Neural cell (in vitro differentiated cells): ENCODE measurements around the gene ASIC2. TPM values are rescaled to one million over a fixed set of nuclear protein-coding genes. Genes with fewer than 3 reads are reported as not detected.
A peak's percentile ranks its signal among the peaks of the same experiment; 100 is the strongest.

ENCODE experiments used
- H2AFZ ChIP-seq: fragments of 200-600, 300-800 bp; sonication (generic), shearing (Covaris generic); 2 replicates; pipeline ENCODE4 v1.6.0; 2014; ENCODE audit warnings: low read depth, mild to moderate bottlenecking, antibody characterized with exemption, low read length, moderate library complexity
- H3F3A ChIP-seq: fragments of 200-600 bp; shearing (Covaris generic); 2 replicates; pipeline ENCODE4 v1.6.1; 2016; ENCODE audit warnings: mild to moderate bottlenecking, moderate library complexity, mixed read lengths, antibody characterized with exemption, low read length; ENCODE audit not compliant: insufficient read depth, poor library complexity, severe bottlenecking
- H3K27ac ChIP-seq: fragments of 200-600, 300-800 bp; sonication (generic), shearing (Covaris generic); 2 replicates; pipeline ENCODE4 v1.5.1; 2014; ENCODE audit warnings: mild to moderate bottlenecking, low read length, moderate library complexity
- H3K27me3 ChIP-seq: fragments of 300-800, 200-600 bp; sonication (generic), shearing (Covaris generic); 2 replicates; pipeline ENCODE4 v1.6.0; 2014; ENCODE audit warnings: mild to moderate bottlenecking, low read depth, low read length, moderate library complexity; ENCODE audit not compliant: insufficient read depth
- H3K36me3 ChIP-seq: fragments of 300-800, 200-600 bp; sonication (generic), shearing (Covaris generic); 2 replicates; pipeline ENCODE4 v1.5.1; 2014; ENCODE audit warnings: mild to moderate bottlenecking, antibody characterized with exemption, low read length, moderate library complexity; ENCODE audit not compliant: insufficient read depth
- H3K4me2 ChIP-seq: fragments of 300-800, 200-600 bp; sonication (generic), shearing (Covaris generic); 2 replicates; pipeline ENCODE4 v1.6.0; 2014; ENCODE audit warnings: mild to moderate bottlenecking, low read length
- H3K4me3 ChIP-seq: fragments of 300-800, 200-600 bp; sonication (generic), shearing (Covaris generic); 2 replicates; pipeline ENCODE4 v1.5.1; 2014; ENCODE audit warnings: mild to moderate bottlenecking, low read length, moderate library complexity
- H3K79me2 ChIP-seq: fragments of 200-600 bp; shearing (Covaris generic); replicated peaks from 2 replicates; pipeline ENCODE4 v1.6.0; 2014; ENCODE audit warnings: mild to moderate bottlenecking, low read length, moderate library complexity; ENCODE audit not compliant: insufficient read depth
- H3K9ac ChIP-seq: fragments of 300-800, 200-600 bp; sonication (generic), shearing (Covaris generic); 2 replicates; pipeline ENCODE4 v1.6.1; 2016; ENCODE audit warnings: mild to moderate bottlenecking, low read length, mixed read lengths
- H3K9me2 ChIP-seq: fragments of 200-600 bp; shearing (Covaris generic); 2 replicates; pipeline ENCODE4 v1.6.1; 2016; ENCODE audit warnings: mild to moderate bottlenecking, low read length, mixed read lengths; ENCODE audit not compliant: insufficient read depth
- H3K9me3 ChIP-seq: fragments of 200-600, 300-800 bp; sonication (generic), shearing (Covaris generic); 2 replicates; pipeline ENCODE4 v1.6.1; 2016; ENCODE audit warnings: mild to moderate bottlenecking, mixed run types, low read length, moderate library complexity, mixed read lengths
- H4K20me1 ChIP-seq: fragments of 200-600 bp; shearing (Covaris generic); 2 replicates; pipeline ENCODE4 v1.6.1; 2016; ENCODE audit warnings: mild to moderate bottlenecking, mixed run types; ENCODE audit not compliant: insufficient read depth
- EP300 ChIP-seq: fragments of 450-650 bp; conservative IDR thresholded peaks from 2 replicates; pipeline ENCODE4 v1.6.1; 2014; ENCODE audit warnings: antibody characterized with exemption, mild to moderate bottlenecking, moderate library complexity; ENCODE audit not compliant: poor library complexity, severe bottlenecking
- EZH2 ChIP-seq: fragments of 200-600, 300-800 bp; shearing (Covaris generic), sonication (generic); IDR thresholded peaks from 2 replicates; pipeline ENCODE4 v1.6.1; 2014; ENCODE audit warnings: antibody characterized with exemption, low read length, borderline replicate concordance, mild to moderate bottlenecking; ENCODE audit not compliant: insufficient read depth, poor library complexity, severe bottlenecking
- MXI1 ChIP-seq: fragments of 450-650 bp; conservative IDR thresholded peaks from 2 replicates; pipeline ENCODE4 v1.6.1; 2014; ENCODE audit warnings: antibody characterized with exemption, mild to moderate bottlenecking; ENCODE audit not compliant: poor library complexity, severe bottlenecking
- POLR2AphosphoS5 ChIP-seq: IDR thresholded peaks from 2 replicates; pipeline ENCODE4 v1.6.1; 2012
- RAD21 ChIP-seq: fragments of 450-650 bp; conservative IDR thresholded peaks from 2 replicates; pipeline ENCODE4 v1.6.1; 2014; ENCODE audit warnings: antibody characterized with exemption, mild to moderate bottlenecking, moderate library complexity
- SMC3 ChIP-seq: fragments of 450-650 bp; conservative IDR thresholded peaks from 2 replicates; pipeline ENCODE4 v1.6.1; 2014; ENCODE audit warnings: antibody characterized with exemption, mild to moderate bottlenecking, moderate library complexity; ENCODE audit not compliant: poor library complexity
- TAF1 ChIP-seq: IDR thresholded peaks from 2 replicates; pipeline ENCODE4 v1.6.1; 2012; ENCODE audit warnings: low read depth
- polyA plus RNA-seq: library from polyadenylated mRNA; depleted of rRNA; stranded (reverse); fragments of >200 nt; gene quantifications from 2 replicates; pipeline ENCODE4 v1.2.3, GENCODE V29; 2014
- TF ChIP-seq, protein P1 (sequence below): IDR thresholded peaks from 2 replicates; pipeline ENCODE4 v1.6.1; 2012; ENCODE audit warnings: borderline replicate concordance
- TF ChIP-seq, protein P2 (sequence below): fragments of 450-650 bp; IDR thresholded peaks from 2 replicates; pipeline ENCODE4 v1.5.1; 2014; ENCODE audit warnings: antibody characterized with exemption, mild to moderate bottlenecking, moderate library complexity; ENCODE audit not compliant: poor library complexity, severe bottlenecking

Gene ASIC2
- polyA plus RNA-seq, 1 donor from 2014 or later: 2.4 TPM

DNA sequence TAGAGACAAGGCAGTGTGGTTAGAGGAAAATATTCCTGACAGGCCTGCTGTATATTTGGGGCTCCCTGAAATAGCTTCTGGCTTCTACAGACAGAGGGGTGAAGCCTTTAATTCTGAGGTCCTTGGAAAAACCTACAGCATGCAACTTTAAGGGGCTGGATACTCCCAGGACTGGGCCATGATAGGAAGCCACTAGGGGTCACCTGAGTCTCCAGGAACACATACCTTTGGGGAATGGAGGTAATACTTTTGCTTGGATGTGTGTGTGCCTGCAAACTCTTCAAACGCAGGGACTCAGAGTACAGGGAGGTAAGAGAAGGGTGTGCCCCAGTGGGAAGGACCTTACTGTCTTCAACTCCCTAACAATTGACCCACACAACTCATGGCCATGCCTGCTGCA, 4.1 kb downstream of the ASIC2 start:
- TF ChIP-seq SMC3 (peak; percentile 23), TAF1 (no peak), POLR2AphosphoS5 (no peak), EZH2 (no peak), RAD21 (peak; percentile 24), MXI1 (no peak), EP300 (no peak)
- TF ChIP-seq, protein P1, sequence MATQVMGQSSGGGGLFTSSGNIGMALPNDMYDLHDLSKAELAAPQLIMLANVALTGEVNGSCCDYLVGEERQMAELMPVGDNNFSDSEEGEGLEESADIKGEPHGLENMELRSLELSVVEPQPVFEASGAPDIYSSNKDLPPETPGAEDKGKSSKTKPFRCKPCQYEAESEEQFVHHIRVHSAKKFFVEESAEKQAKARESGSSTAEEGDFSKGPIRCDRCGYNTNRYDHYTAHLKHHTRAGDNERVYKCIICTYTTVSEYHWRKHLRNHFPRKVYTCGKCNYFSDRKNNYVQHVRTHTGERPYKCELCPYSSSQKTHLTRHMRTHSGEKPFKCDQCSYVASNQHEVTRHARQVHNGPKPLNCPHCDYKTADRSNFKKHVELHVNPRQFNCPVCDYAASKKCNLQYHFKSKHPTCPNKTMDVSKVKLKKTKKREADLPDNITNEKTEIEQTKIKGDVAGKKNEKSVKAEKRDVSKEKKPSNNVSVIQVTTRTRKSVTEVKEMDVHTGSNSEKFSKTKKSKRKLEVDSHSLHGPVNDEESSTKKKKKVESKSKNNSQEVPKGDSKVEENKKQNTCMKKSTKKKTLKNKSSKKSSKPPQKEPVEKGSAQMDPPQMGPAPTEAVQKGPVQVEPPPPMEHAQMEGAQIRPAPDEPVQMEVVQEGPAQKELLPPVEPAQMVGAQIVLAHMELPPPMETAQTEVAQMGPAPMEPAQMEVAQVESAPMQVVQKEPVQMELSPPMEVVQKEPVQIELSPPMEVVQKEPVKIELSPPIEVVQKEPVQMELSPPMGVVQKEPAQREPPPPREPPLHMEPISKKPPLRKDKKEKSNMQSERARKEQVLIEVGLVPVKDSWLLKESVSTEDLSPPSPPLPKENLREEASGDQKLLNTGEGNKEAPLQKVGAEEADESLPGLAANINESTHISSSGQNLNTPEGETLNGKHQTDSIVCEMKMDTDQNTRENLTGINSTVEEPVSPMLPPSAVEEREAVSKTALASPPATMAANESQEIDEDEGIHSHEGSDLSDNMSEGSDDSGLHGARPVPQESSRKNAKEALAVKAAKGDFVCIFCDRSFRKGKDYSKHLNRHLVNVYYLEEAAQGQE: no peak
- TF ChIP-seq, protein P2, sequence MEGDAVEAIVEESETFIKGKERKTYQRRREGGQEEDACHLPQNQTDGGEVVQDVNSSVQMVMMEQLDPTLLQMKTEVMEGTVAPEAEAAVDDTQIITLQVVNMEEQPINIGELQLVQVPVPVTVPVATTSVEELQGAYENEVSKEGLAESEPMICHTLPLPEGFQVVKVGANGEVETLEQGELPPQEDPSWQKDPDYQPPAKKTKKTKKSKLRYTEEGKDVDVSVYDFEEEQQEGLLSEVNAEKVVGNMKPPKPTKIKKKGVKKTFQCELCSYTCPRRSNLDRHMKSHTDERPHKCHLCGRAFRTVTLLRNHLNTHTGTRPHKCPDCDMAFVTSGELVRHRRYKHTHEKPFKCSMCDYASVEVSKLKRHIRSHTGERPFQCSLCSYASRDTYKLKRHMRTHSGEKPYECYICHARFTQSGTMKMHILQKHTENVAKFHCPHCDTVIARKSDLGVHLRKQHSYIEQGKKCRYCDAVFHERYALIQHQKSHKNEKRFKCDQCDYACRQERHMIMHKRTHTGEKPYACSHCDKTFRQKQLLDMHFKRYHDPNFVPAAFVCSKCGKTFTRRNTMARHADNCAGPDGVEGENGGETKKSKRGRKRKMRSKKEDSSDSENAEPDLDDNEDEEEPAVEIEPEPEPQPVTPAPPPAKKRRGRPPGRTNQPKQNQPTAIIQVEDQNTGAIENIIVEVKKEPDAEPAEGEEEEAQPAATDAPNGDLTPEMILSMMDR: no peak
- no peaks in the 10 kb centered on the region for H3K9me3 ChIP-seq
- H3K9me2 ChIP-seq: no peaks in the 10 kb centered on the region
- no peak overlapping the region for H3K4me3 ChIP-seq
- peaks cover 58% of the 10 kb centered on the region for H3K27me3 ChIP-seq
- no peaks in the 10 kb centered on the region for H4K20me1 ChIP-seq
- no peaks in the 10 kb centered on the region for H3K79me2 ChIP-seq
- no peaks in the 10 kb centered on the region for H3K36me3 ChIP-seq
- no peak overlapping the region for H2AFZ ChIP-seq
- no peaks in the 10 kb centered on the region for H3F3A ChIP-seq
- H3K9ac ChIP-seq: no peak overlapping the region
- no peak overlapping the region for H3K4me2 ChIP-seq
- no peak overlapping the region for H3K27ac ChIP-seq

DNA sequence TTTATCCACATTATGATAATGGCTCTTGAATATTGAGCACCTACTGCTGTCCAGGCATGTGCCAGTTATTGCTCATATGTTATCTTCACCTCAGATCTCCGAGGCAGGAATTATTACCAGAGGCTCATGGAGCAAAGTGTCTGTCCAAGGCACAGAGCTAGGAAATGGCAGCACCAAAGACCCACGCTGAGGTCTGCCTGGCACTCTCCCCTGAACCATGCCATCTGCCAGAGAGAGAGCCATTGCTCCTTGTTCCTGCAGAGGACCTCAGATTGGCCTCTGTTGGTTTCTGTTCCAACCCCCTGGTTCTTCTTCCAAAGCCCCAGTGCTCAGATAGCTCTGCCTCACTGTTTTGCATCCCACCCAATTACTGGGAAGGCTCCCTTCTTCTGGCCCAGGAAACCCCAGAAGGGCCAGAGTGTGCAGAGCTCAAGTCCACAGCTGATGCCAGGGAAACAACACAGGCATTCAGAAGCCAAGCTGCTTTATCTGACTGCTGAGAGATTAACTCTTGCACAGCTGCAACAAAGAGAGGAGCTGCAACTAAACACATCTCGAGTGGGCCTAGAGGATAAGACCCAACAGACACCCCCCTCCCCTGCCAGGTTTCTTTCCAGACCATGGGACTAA, 5.9 kb downstream of the ASIC2 start:
- Histone ChIP-seq H3K27ac (no peak overlapping the region), H3K4me3 (no peak overlapping the region), H4K20me1 (no peaks in the 10 kb centered on the region), H3K27me3 (peaks cover 43% of the 10 kb centered on the region), H3K9me2 (no peaks in the 10 kb centered on the region), H2AFZ (no peak overlapping the region), H3K9me3 (no peaks in the 10 kb centered on the region), H3K9ac (no peak overlapping the region), H3K4me2 (no peak overlapping the region), H3K79me2 (no peaks in the 10 kb centered on the region), H3F3A (no peaks in the 10 kb centered on the region), H3K36me3 (no peaks in the 10 kb centered on the region)
- TF ChIP-seq EZH2: no peak
